Ishikawa (cell line): ENCODE data around the gene SLC15A3.

Experiments
- EGR1 ChIP-seq: IDR thresholded peaks from 2 replicates; pipeline ENCODE4 v1.6.1; 2012
- FOXM1 ChIP-seq: IDR thresholded peaks from 2 replicates; pipeline ENCODE4 v1.6.1; 2012; ENCODE audit warnings: low read depth, borderline replicate concordance
- RAD21 ChIP-seq: IDR thresholded peaks from 2 replicates; pipeline ENCODE4 v1.6.1; 2012; ENCODE audit warnings: low read depth
- TAF1 ChIP-seq: IDR thresholded peaks from 2 replicates; pipeline ENCODE4 v1.6.1; 2012; ENCODE audit warnings: low read depth, mild to moderate bottlenecking
- YY1 ChIP-seq: IDR thresholded peaks from 2 replicates; pipeline ENCODE4 v1.6.1; 2012; ENCODE audit warnings: low read depth
- ZBTB7A ChIP-seq: IDR thresholded peaks from 2 replicates; pipeline ENCODE4 v1.6.1; 2012; ENCODE audit warnings: low read depth
- TF ChIP-seq, protein P1 (sequence below): IDR thresholded peaks from 2 replicates; pipeline ENCODE4 v1.6.1; 2012; ENCODE audit warnings: low read depth, mild to moderate bottlenecking

DNA sequence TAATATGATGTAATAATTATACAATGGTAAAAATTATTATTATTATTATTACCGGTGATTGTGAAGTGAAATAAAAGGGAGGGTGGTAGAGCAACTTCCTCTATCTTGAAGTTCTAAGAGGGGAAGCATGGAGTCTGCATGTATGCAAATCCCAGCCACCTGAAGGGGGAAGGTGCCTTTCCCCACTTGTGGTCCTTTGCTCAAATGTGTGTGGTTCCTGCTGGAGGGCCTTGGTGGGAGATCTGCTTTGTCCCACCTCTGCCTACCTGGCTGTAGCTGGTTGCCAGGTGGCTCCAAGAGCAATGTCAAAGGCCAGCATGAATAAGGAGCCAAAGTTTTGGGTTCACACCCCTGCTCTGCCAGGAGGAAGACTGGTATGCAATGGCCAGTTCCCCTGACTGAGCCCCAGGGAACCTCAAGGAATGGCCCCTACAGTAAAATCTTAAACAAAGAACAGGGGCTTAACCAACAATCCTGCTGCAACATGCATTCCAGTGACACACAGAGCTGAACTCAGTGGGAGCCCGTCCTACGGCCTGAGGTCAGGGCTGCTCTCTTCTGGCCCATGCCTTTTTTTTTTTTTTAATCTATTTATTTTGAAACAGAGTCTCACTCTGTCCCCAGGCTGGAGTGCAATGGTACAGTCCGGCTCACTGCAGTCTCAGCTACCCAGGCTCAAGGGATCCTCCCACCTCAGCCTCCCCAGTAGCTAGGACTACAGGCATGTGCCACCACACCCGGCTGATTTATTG is 19.2 kb downstream of the SLC15A3 start:
- no peak for TF ChIP-seq YY1
- no peak for TF ChIP-seq ZBTB7A
- no peak for TF ChIP-seq EGR1
- no peak for TF ChIP-seq FOXM1
- TF ChIP-seq RAD21: no peak
- no peak for TF ChIP-seq TAF1
- TF ChIP-seq, protein P1, sequence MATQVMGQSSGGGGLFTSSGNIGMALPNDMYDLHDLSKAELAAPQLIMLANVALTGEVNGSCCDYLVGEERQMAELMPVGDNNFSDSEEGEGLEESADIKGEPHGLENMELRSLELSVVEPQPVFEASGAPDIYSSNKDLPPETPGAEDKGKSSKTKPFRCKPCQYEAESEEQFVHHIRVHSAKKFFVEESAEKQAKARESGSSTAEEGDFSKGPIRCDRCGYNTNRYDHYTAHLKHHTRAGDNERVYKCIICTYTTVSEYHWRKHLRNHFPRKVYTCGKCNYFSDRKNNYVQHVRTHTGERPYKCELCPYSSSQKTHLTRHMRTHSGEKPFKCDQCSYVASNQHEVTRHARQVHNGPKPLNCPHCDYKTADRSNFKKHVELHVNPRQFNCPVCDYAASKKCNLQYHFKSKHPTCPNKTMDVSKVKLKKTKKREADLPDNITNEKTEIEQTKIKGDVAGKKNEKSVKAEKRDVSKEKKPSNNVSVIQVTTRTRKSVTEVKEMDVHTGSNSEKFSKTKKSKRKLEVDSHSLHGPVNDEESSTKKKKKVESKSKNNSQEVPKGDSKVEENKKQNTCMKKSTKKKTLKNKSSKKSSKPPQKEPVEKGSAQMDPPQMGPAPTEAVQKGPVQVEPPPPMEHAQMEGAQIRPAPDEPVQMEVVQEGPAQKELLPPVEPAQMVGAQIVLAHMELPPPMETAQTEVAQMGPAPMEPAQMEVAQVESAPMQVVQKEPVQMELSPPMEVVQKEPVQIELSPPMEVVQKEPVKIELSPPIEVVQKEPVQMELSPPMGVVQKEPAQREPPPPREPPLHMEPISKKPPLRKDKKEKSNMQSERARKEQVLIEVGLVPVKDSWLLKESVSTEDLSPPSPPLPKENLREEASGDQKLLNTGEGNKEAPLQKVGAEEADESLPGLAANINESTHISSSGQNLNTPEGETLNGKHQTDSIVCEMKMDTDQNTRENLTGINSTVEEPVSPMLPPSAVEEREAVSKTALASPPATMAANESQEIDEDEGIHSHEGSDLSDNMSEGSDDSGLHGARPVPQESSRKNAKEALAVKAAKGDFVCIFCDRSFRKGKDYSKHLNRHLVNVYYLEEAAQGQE: no peak
